ENCODE results near the gene NTSR1.

Gene NTSR1

DNA sequence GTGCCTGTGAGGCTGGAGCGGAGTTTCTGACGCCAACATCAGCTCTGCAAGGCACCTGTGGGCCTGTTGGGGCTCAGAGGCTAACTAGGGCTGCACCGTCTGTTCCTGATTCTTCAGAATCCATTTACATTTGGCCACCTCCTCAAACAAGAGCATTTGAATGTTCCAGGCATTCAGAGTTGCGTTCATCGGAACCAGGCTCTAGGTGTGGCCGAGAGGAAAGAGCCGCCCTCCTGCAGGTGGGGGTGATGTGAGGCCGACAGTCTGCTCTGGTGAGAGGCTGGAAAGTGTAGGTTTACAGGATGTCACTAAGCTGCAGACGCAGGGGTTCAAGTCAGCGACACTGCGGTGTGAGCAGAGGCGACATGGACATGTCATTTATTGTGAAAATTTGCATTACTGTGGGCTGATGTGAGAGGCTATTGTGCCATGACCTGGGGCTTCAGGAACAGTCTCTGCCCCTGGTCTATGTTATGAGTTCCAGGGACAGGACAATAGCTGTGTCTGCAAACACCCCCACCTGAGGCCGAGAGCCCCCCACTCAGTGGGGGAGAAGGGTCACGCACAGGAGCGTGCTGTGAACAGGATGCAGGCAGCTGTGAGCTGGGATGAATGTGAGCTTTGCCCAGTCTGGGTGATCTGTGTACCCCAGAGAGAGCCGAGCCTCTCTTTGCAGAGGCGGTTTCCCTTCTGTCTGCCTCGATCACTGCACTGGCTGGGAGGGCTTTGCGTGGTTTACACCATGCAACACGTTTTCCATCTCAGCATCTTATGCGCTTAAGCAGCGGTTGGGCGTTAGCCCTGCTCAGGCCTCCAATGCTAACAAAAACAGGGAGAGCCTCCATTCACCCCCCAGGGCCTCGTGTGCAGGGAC lies 45.3 kb upstream of the NTSR1 start:
- in situ Hi-C loops (cut with MboI; ENCODE audit: low sequenced_read_pairs, unreplicated experiment), result loop anchor here (25.0 kb wide), 1 partner anchor 124 kb away; the partner anchor contains the start of gene MRGBP
- TF ChIP-seq, protein P1, sequence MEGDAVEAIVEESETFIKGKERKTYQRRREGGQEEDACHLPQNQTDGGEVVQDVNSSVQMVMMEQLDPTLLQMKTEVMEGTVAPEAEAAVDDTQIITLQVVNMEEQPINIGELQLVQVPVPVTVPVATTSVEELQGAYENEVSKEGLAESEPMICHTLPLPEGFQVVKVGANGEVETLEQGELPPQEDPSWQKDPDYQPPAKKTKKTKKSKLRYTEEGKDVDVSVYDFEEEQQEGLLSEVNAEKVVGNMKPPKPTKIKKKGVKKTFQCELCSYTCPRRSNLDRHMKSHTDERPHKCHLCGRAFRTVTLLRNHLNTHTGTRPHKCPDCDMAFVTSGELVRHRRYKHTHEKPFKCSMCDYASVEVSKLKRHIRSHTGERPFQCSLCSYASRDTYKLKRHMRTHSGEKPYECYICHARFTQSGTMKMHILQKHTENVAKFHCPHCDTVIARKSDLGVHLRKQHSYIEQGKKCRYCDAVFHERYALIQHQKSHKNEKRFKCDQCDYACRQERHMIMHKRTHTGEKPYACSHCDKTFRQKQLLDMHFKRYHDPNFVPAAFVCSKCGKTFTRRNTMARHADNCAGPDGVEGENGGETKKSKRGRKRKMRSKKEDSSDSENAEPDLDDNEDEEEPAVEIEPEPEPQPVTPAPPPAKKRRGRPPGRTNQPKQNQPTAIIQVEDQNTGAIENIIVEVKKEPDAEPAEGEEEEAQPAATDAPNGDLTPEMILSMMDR (IDR thresholded peaks at IDR 0.05; ENCODE audit: borderline replicate concordance, control extremely low read depth, extremely low read depth, insufficient read depth, missing control alignments), result no peak
- DNase-seq (ENCODE audit: low spot score), result no peak

DNA sequence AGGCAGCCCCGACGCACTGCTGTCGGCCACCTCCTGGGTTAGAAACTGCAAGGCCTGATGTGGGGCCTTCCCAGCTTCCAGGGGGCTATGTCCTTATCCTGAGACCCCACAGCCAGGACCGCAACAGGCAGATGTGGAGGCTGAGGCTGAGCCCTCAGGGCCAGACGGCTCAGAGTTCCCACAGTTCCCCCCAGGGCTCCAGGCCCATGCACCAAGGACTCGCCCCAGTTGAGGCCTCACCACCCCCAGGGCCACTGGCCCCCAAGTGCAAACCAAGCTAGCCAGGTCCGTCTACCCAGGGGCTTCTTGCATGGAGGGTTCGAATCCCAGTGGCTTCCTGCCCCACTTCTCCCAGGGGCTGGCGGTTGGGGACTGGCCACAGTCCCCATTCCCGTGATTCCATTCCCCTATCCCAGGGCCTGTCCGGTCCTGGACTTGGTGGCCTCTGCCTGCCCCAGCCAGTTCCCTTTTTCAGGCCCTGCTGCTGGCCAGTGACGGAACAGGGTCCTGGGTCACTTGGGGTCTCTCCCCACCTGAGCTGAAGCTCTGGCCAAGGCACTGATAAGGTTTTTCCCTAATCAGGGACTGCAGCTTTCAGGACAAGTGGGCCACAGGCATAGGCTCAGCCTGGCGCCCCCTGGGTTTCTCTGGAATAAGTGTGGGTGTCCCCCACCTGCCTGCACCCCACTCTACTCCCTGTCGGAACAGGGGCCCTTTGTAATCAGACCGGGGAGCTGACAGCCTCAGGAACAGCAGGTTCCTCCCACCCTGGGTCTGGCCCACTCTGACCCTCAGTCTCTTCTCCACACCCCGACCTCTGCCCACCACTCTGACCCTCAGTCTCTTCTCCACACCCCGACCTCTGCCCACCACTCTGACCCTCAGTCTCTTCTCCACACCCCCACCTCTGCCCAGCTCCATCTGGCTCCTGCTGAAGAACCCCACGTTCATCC lies 44.3 kb upstream of the NTSR1 start:
- DNase-seq (ENCODE audit: low spot score), result no peak
- in situ Hi-C loops (cut with MboI; ENCODE audit: low sequenced_read_pairs, unreplicated experiment), result loop anchor here (25.0 kb wide), 1 partner anchor 123 kb away; the partner anchor contains the start of gene MRGBP
- TF ChIP-seq, protein P1 (IDR thresholded peaks at IDR 0.05; ENCODE audit: borderline replicate concordance, control extremely low read depth, extremely low read depth, insufficient read depth, missing control alignments), result no peak

DNA sequence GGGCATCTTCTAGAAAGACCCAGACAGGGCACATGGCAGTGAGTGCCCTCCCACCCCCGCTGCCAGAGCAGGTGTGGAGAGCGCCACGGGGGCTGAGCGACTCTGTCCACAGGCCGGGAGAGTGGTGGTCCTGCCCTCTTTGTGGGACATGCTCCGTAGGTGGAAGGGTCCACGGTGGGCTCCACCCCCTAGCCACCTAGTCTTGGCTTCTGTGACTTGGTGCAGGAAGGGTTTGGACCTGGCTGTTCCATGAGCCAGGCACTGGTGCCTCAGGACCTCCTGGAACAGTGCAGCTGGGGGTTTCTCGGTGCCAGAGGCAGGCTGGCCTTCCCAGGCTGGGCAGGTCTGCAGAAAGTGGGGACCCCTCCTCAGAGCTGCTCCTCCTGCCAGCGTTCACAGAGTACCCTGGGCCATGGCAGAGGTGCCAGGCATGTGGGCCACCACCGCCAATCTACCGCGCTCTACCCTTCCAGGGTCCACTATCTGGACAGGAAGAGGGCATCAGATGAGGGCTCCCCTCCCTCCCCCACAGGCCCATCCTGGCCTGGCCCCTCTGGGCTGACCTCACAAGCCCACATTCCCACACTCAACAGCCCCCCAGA lies 43.4 kb upstream of the NTSR1 start:
- in situ Hi-C loops (cut with MboI; ENCODE audit: low sequenced_read_pairs, unreplicated experiment), result loop anchor here (25.0 kb wide), 1 partner anchor 122 kb away; the partner anchor contains the start of gene MRGBP

DNA sequence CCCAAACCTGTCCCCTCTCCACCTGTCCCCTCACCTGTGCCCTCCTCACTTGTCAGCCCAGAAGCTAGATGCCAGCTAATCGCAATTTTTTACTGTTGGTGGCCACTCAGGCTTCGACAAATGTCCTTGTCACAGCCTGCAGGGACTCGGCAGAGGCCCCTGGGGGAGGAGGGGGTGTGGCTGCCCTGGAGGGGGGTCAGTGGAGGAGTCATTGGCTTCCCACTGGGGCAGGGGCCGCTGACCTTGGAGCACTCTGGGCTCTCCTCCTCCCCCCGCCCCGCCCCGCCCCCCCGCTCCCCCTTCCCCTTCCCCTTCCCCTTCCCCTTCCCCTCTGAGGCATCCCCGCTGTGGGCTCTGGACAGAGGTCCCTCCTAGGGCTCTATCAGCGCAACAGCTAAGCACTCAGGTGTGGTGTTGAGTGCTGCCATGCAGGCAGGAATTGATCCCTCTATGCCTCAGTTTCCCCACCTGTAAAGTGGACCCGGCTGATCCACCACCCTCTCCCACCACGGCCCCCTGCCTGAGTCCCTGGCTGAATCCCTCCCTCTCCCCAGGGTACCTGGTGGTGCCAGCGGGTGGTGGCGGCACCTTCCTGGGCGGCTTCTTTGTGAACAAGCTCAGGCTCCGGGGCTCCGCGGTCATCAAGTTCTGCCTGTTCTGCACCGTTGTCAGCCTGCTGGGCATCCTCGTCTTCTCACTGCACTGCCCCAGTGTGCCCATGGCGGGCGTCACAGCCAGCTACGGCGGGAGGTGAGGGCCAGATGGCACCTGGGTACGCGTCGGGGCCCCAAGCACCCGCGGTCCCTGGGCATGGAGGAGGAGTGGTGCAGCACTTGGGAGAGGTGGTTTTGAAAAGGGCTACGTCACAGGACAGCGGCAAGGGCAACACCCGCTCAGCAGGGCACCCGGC lies 42.6 kb upstream of the NTSR1 start:
- in situ Hi-C loops (cut with MboI; ENCODE audit: low sequenced_read_pairs, unreplicated experiment), result loop anchor here (25.0 kb wide), 1 partner anchor 121 kb away; the partner anchor contains the start of gene MRGBP
- no peak for DNase-seq (ENCODE audit: low spot score)
- TF ChIP-seq, protein P1 (IDR thresholded peaks at IDR 0.05; ENCODE audit: borderline replicate concordance, control extremely low read depth, extremely low read depth, insufficient read depth, missing control alignments), result no peak

More for the DNA sequence above, 43.4 kb upstream of the NTSR1 start:
- TF ChIP-seq, protein P1 (IDR thresholded peaks at IDR 0.05; ENCODE audit: borderline replicate concordance, control extremely low read depth, extremely low read depth, insufficient read depth, missing control alignments), result no peak
- no peak for DNase-seq (ENCODE audit: low spot score)

DNA sequence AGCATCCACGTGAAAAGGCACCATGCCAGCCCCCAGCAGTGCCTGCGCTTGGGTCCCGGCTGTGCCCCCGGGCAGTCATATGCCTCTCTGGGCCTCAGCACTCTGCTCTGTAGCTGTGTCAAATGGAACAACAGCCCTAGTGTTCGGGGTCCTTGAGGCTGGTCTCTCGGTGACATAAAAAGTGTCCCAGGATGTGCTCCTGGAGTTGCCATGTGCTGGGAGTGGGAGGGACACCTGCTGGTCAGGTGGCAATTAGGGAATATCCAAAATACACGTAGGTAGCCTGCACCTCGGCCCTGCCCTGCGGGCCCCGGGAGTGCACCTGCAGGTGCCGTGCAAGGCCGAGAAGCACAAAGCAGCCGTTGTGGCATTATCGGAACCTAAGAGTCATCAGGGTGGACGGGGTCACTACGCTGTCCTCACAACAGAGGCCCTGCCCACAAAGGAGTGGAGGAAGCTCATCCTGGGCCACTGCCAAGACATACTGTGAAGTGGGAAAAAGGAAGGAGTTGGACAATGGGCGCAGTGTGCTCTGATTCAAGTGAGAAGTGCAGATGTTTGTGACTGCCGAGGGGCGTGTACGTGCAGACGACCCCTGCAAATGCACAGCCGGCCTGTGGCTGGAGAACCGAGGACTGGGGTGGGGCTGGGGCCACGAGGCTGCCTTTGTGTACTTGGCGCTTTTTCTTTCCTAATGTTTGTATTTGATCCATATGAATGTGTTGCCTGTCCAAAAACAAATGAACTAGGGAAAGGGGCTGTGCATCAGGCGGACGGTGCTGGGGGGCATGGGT lies 41.7 kb upstream of the NTSR1 start:
- no peak for DNase-seq (ENCODE audit: low spot score)
- TF ChIP-seq, protein P1 (IDR thresholded peaks at IDR 0.05; ENCODE audit: borderline replicate concordance, control extremely low read depth, extremely low read depth, insufficient read depth, missing control alignments), result no peak
- in situ Hi-C loops (cut with MboI; ENCODE audit: low sequenced_read_pairs, unreplicated experiment), result loop anchor here (25.0 kb wide), 1 partner anchor 120 kb away; the partner anchor contains the start of gene MRGBP

Measured in GM13976 (cell line).